Thyroid gland (tissue), 4 donors: Measurements from ENCODE around the gene FBXW5. TPM values are rescaled to one million over a fixed set of nuclear protein-coding genes. Genes with fewer than 3 reads are reported as not detected.

Experiments used
- DNase-seq, 2 donors: peaks; one replicate each; pipeline ENCODE4 v3.0.0-alpha.2; 2019
- H3K27ac ChIP-seq, 3 donors: fragments of 200-600 bp; sonication (generic); 1 replicate in 2 of 3; 2 replicates in 1 of 3; pipeline ENCODE4 v1.5.1; 2016 to 2019; ENCODE audit warnings: mild to moderate bottlenecking in 1 of 3, moderate library complexity in 1 of 3
- H3K27me3 ChIP-seq: fragments of 200-600 bp; sonication (generic); one replicate; pipeline ENCODE4 v1.5.1; 2019
- H3K36me3 ChIP-seq, 2 donors: fragments of 200-600 bp; sonication (generic); one replicate each; pipeline ENCODE4 v1.5.1; 2016 to 2019
- H3K4me1 ChIP-seq, 2 donors: fragments of 200-600 bp; sonication (generic); one replicate each; pipeline ENCODE4 v1.5.1; 2017 to 2019
- H3K4me3 ChIP-seq, 3 donors: fragments of 200-600 bp; sonication (generic); replicated peaks in 1 of 3; 1 replicate in 2 of 3; 2 replicates in 1 of 3; pipeline ENCODE4 v1.5.1; 2016; ENCODE audit warnings: mild to moderate bottlenecking in 1 of 3
- H3K9me3 ChIP-seq: fragments of 200-600 bp; sonication (generic); one replicate; pipeline ENCODE4 v1.5.1; 2017
- CTCF ChIP-seq, 6 experiments: fragments of 200-600 bp in 3 of 6; fragments of 450-650 bp in 3 of 6; sonication (generic) in 3 of 6; IDR thresholded peaks; one replicate each; pipeline ENCODE4 v1.5.1; 2016 to 2019; ENCODE audit warnings: antibody characterized with exemption in 6 of 6, mild to moderate bottlenecking in 2 of 6, inconsistent platforms in 1 of 6, moderate library complexity in 1 of 6
- POLR2A ChIP-seq, 2 donors: fragments of 450-650 bp; IDR thresholded peaks; one replicate each; pipeline ENCODE4 v1.6.1; 2017; ENCODE audit warnings: antibody characterized with exemption in 2 of 2, mild to moderate bottlenecking in 2 of 2, moderate library complexity in 1 of 2
- WGBS, 2 donors: methylation state at CpG; one replicate each; pipeline ENCODE4 v1.1.5; 2017; 5-methylcytosine and 5-hydroxymethylcytosine counted together
- intact Hi-C: fragments of 100-400 bp; cut with DNase I; formaldehyde crosslinking; loops from one replicate; pipeline ENCODE4 v1.15.1; 2023
- total RNA-seq, 4 donors: library from RNA; depleted of rRNA; stranded (reverse); fragments of >200 nt; gene quantifications; one replicate each; pipeline ENCODE4 v1.2.3, GENCODE V29; 2016

The FBXW5 gene
- total RNA-seq, 4 donors from 2014 or later: 138 to 282 (median 203) TPM

GRCh38 chr9:136955202-136955942, 10.8 kb upstream of the FBXW5 start:
- H3K27ac ChIP-seq: no peak overlapping the region
- no peak overlapping the region for H3K4me3 ChIP-seq
- H3K27me3 ChIP-seq: no peaks in the 10 kb centered on the region
- 88 to 91% methylated on average over 6 to 7 of the region's 14 CpGs for WGBS, 2 donors
- intact Hi-C loops: no loop called here
- no peak for DNase-seq
- H3K9me3 ChIP-seq: no peaks in the 10 kb centered on the region
- no peaks in the 10 kb centered on the region for H3K36me3 ChIP-seq
- TF ChIP-seq POLR2A (IDR thresholded peaks at IDR 0.05) (no peak), CTCF (IDR thresholded peaks at IDR 0.05) (no peak)
- peaks cover 27 to 47% of the 10 kb centered on the region in 2 donors for H3K4me1 ChIP-seq

- intact Hi-C loops: loop anchor here (5.0 kb wide), 1 partner anchor 43 kb away; the partner anchor contains the start of gene CLIC3
- Histone ChIP-seq H3K4me3 (no peak overlapping the region), H3K27me3 (no peaks in the 10 kb centered on the region), H3K27ac (no peak overlapping the region), H3K36me3 (no peaks in the 10 kb centered on the region), H3K4me1 (peaks cover 30 to 45% of the 10 kb centered on the region in 2 donors), H3K9me3 (no peaks in the 10 kb centered on the region)
- WGBS, 2 donors: 86 to 87% methylated on average over 15 to 17 of the region's 25 CpGs
- no peak for DNase-seq
- TF ChIP-seq CTCF (IDR thresholded peaks at IDR 0.05) (no peak), POLR2A (IDR thresholded peaks at IDR 0.05) (no peak)
Observed at GRCh38 chr9:136954270-136955083, 9.9 kb upstream of the FBXW5 start.

GRCh38 chr9:136953771-136954269, 9.3 kb upstream of the FBXW5 start:
- Histone ChIP-seq H3K36me3 (no peaks in the 10 kb centered on the region), H3K9me3 (no peaks in the 10 kb centered on the region), H3K4me1 (peaks cover 36 to 45% of the 10 kb centered on the region in 2 donors), H3K27ac (no peak overlapping the region), H3K4me3 (no peak overlapping the region), H3K27me3 (no peaks in the 10 kb centered on the region)
- intact Hi-C loops: loop anchor here (5.0 kb wide), 1 partner anchor 43 kb away; the partner anchor contains the start of gene CLIC3
- TF ChIP-seq POLR2A (IDR thresholded peaks at IDR 0.05): no peak
- TF ChIP-seq CTCF (IDR thresholded peaks at IDR 0.05): no peak
- 77 to 91% methylated on average over 4 to 9 of the region's 19 CpGs for WGBS, 2 donors
- DNase-seq: no peak

- Histone ChIP-seq H3K27me3 (no peaks in the 10 kb centered on the region), H3K9me3 (no peaks in the 10 kb centered on the region), H3K4me1 (peaks cover 38 to 52% of the 10 kb centered on the region in 2 donors), H3K27ac (peak overlapping the region; percentile 78 to 96 (median 95)), H3K4me3 (peak overlapping the region in 1 of 3 donors; percentile 23), H3K36me3 (no peaks in the 10 kb centered on the region)
- 65 to 83% methylated on average over 17 to 40 of the region's 44 CpGs for WGBS, 2 donors
- intact Hi-C loops: loop anchor here (5.0 kb wide), 1 partner anchor 44 kb away; the partner anchor contains the start of gene CLIC3
- no peak for TF ChIP-seq CTCF (IDR thresholded peaks at IDR 0.05)
- no peak for TF ChIP-seq POLR2A (IDR thresholded peaks at IDR 0.05)
- peak; percentile 56 to 58 for DNase-seq
Observed at GRCh38 chr9:136952876-136953770, 8.6 kb upstream of the FBXW5 start.
